IMR-90 (cell line): ENCODE data around the gene TPGS1.

ENCODE experiments used
- CEBPB ChIP-seq: IDR thresholded peaks from 2 replicates; pipeline ENCODE4 v1.6.1; 2012; ENCODE audit warnings: low read depth, low read length, improper control_type of control experiment
- FOS ChIP-seq: fragments of 150-350 bp; IDR thresholded peaks from 2 replicates; pipeline ENCODE4 v1.6.1; 2016; ENCODE audit warnings: low read depth, low read length
- MXI1 ChIP-seq: IDR thresholded peaks from 2 replicates; pipeline ENCODE4 v1.6.1; 2012; ENCODE audit warnings: low read depth, mild to moderate bottlenecking, low read length, moderate library complexity, borderline replicate concordance
- POLR2A ChIP-seq: IDR thresholded peaks from 2 replicates; pipeline ENCODE4 v1.6.1; 2012; ENCODE audit warnings: mild to moderate bottlenecking, low read depth, low read length
- RAD21 ChIP-seq: IDR thresholded peaks from 2 replicates; pipeline ENCODE4 v1.6.1; 2012; ENCODE audit warnings: low read length, improper control_type of control experiment
- RFX5 ChIP-seq: IDR thresholded peaks from 2 replicates; pipeline ENCODE4 v1.8.0; 2012; ENCODE audit warnings: low read depth, mild to moderate bottlenecking, low read length, moderate library complexity
- TF ChIP-seq, protein P1 (sequence below): conservative IDR thresholded peaks from 2 replicates; pipeline ENCODE4 v1.5.1; 2012; ENCODE audit warnings: mild to moderate bottlenecking, low read depth, low read length, improper control_type of control experiment

DNA sequence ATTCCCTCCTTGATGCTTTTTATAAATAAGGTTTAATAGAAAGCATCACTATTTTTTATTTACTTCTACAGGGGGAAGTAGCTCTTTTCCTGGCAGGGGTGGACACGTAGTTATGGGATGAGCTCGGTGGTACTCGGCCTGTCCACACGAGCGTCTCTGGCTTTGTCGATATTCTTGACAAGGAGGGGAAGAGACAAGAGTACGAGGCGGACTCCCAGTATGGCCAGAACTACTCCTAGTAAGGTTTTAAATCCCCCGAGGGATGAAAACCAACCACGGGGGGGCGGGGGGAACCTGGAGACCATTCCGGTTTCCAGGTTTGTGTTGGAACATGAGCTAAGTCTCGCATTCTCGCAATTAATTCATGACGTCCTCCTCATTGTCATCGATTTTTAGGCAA is 59.5 kb downstream of the TPGS1 start:
- TF ChIP-seq, protein P1, sequence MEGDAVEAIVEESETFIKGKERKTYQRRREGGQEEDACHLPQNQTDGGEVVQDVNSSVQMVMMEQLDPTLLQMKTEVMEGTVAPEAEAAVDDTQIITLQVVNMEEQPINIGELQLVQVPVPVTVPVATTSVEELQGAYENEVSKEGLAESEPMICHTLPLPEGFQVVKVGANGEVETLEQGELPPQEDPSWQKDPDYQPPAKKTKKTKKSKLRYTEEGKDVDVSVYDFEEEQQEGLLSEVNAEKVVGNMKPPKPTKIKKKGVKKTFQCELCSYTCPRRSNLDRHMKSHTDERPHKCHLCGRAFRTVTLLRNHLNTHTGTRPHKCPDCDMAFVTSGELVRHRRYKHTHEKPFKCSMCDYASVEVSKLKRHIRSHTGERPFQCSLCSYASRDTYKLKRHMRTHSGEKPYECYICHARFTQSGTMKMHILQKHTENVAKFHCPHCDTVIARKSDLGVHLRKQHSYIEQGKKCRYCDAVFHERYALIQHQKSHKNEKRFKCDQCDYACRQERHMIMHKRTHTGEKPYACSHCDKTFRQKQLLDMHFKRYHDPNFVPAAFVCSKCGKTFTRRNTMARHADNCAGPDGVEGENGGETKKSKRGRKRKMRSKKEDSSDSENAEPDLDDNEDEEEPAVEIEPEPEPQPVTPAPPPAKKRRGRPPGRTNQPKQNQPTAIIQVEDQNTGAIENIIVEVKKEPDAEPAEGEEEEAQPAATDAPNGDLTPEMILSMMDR = no peak
- TF ChIP-seq RFX5 (no peak), CEBPB (no peak), MXI1 (no peak), RAD21 (no peak), FOS (no peak), POLR2A (no peak)
